Measurements from ENCODE around the gene SLC8A3. TPM values are rescaled to one million over a fixed set of nuclear protein-coding genes. Genes with fewer than 3 reads are reported as not detected.
A peak's percentile ranks its signal among the peaks of the same experiment; 100 is the strongest.

Gene SLC8A3
- total and polyA plus RNA-seq, 2 experiments from 2014 or later: not detected

GRCh38 chr14:70127186-70127585 is 61.6 kb downstream of the SLC8A3 start:
- Histone ChIP-seq H3K36me3 (ENCODE audit: low read depth) (no peaks in the 10 kb centered on the region), H3K79me2 (ENCODE audit: insufficient read depth) (no peaks in the 10 kb centered on the region), H3F3A (ENCODE audit: insufficient read depth) (no peaks in the 10 kb centered on the region), H3K9ac (no peak overlapping the region), H2AFZ (no peak overlapping the region), H4K20me1 (ENCODE audit: insufficient read depth) (no peaks in the 10 kb centered on the region), H3K4me3 (no peak overlapping the region), H3K4me2 (ENCODE audit: unreplicated experiment) (no peak overlapping the region), H3K27me3 (replicated peaks; ENCODE audit: insufficient read depth) (no peaks in the 10 kb centered on the region), H3K27ac (no peak overlapping the region), H3K4me1 (ENCODE audit: insufficient read depth) (no peaks in the 10 kb centered on the region), H3K9me3 (ENCODE audit: low read depth) (no peaks in the 10 kb centered on the region), H3K9me2 (ENCODE audit: insufficient read depth) (no peaks in the 10 kb centered on the region)
- WGBS, 2 experiments (ENCODE audit: low coverage in 1 of 2, low lambda C conversion rate in 2 of 2, missing lambda C conversion rate in 2 of 2): 32% methylated on average over 7 of the region's 7 CpGs
- DNase-seq: no peak
- in situ Hi-C loops (cut with MboI): no loop called here
- TF ChIP-seq EZH2phosphoT487 (IDR thresholded peaks at IDR 0.05; ENCODE audit: insufficient read depth, low read depth): no peak
- TF ChIP-seq EZH2 (IDR thresholded peaks at IDR 0.05; ENCODE audit: insufficient read depth, poor library complexity, severe bottlenecking): no peak

GRCh38 chr14:70123796-70124195 is 65.0 kb downstream of the SLC8A3 start:
- no peak for TF ChIP-seq EZH2phosphoT487 (IDR thresholded peaks at IDR 0.05; ENCODE audit: insufficient read depth, low read depth)
- no peak for TF ChIP-seq EZH2 (IDR thresholded peaks at IDR 0.05; ENCODE audit: insufficient read depth, poor library complexity, severe bottlenecking)
- H3K36me3 ChIP-seq (ENCODE audit: low read depth): no peaks in the 10 kb centered on the region
- H3K79me2 ChIP-seq (ENCODE audit: insufficient read depth): no peaks in the 10 kb centered on the region
- H3K9ac ChIP-seq: no peak overlapping the region
- DNase-seq: no peak
- no peak overlapping the region for H3K27ac ChIP-seq
- no peaks in the 10 kb centered on the region for H4K20me1 ChIP-seq (ENCODE audit: insufficient read depth)
- no peaks in the 10 kb centered on the region for H3K27me3 ChIP-seq (replicated peaks; ENCODE audit: insufficient read depth)
- H3K9me2 ChIP-seq (ENCODE audit: insufficient read depth): no peaks in the 10 kb centered on the region
- no peaks in the 10 kb centered on the region for H3K4me1 ChIP-seq (ENCODE audit: insufficient read depth)
- no peak overlapping the region for H2AFZ ChIP-seq
- WGBS, 2 experiments (ENCODE audit: low coverage in 1 of 2, low lambda C conversion rate in 2 of 2, missing lambda C conversion rate in 2 of 2): 29 to 42% methylated on average over 2 of the region's 2 CpGs
- H3K9me3 ChIP-seq (ENCODE audit: low read depth): no peaks in the 10 kb centered on the region
- H3K4me3 ChIP-seq: no peak overlapping the region
- H3K4me2 ChIP-seq (ENCODE audit: unreplicated experiment): no peak overlapping the region
- in situ Hi-C loops (cut with MboI): no loop called here
- H3F3A ChIP-seq (ENCODE audit: insufficient read depth): no peaks in the 10 kb centered on the region

- H3F3A ChIP-seq (ENCODE audit: insufficient read depth): no peaks in the 10 kb centered on the region
- 0% methylated on average over 1 of the region's 1 CpG for WGBS, 2 experiments (ENCODE audit: low coverage in 1 of 2, low lambda C conversion rate in 2 of 2, missing lambda C conversion rate in 2 of 2)
- no peaks in the 10 kb centered on the region for H3K79me2 ChIP-seq (ENCODE audit: insufficient read depth)
- no peak overlapping the region for H3K4me2 ChIP-seq (ENCODE audit: unreplicated experiment)
- H3K4me1 ChIP-seq (ENCODE audit: insufficient read depth): no peaks in the 10 kb centered on the region
- no peak overlapping the region for H3K4me3 ChIP-seq
- H3K27ac ChIP-seq: no peak overlapping the region
- no peaks in the 10 kb centered on the region for H4K20me1 ChIP-seq (ENCODE audit: insufficient read depth)
- DNase-seq: no peak
- no peak overlapping the region for H3K9ac ChIP-seq
- no peaks in the 10 kb centered on the region for H3K9me2 ChIP-seq (ENCODE audit: insufficient read depth)
- in situ Hi-C loops (cut with MboI): no loop called here
- no peaks in the 10 kb centered on the region for H3K9me3 ChIP-seq (ENCODE audit: low read depth)
- TF ChIP-seq EZH2 (IDR thresholded peaks at IDR 0.05; ENCODE audit: insufficient read depth, poor library complexity, severe bottlenecking): no peak
- TF ChIP-seq EZH2phosphoT487 (IDR thresholded peaks at IDR 0.05; ENCODE audit: insufficient read depth, low read depth): no peak
- H3K27me3 ChIP-seq (replicated peaks; ENCODE audit: insufficient read depth): no peaks in the 10 kb centered on the region
- no peak overlapping the region for H2AFZ ChIP-seq
- no peaks in the 10 kb centered on the region for H3K36me3 ChIP-seq (ENCODE audit: low read depth)
Observed at GRCh38 chr14:70121521-70121920, 67.2 kb downstream of the SLC8A3 start.

GRCh38 chr14:70118064-70118463 is 70.7 kb downstream of the SLC8A3 start:
- WGBS, 2 experiments (ENCODE audit: low coverage in 1 of 2, low lambda C conversion rate in 2 of 2, missing lambda C conversion rate in 2 of 2): 10 to 15% methylated on average over 3 of the region's 3 CpGs
- Histone ChIP-seq H3K27ac (no peak overlapping the region), H3K36me3 (ENCODE audit: low read depth) (no peaks in the 10 kb centered on the region), H3K9me3 (ENCODE audit: low read depth) (no peaks in the 10 kb centered on the region), H4K20me1 (ENCODE audit: insufficient read depth) (no peaks in the 10 kb centered on the region), H3K9me2 (ENCODE audit: insufficient read depth) (no peaks in the 10 kb centered on the region), H3K4me1 (ENCODE audit: insufficient read depth) (no peaks in the 10 kb centered on the region), H3K79me2 (ENCODE audit: insufficient read depth) (no peaks in the 10 kb centered on the region), H2AFZ (no peak overlapping the region), H3K4me2 (ENCODE audit: unreplicated experiment) (no peak overlapping the region), H3K4me3 (no peak overlapping the region), H3K27me3 (replicated peaks; ENCODE audit: insufficient read depth) (no peaks in the 10 kb centered on the region), H3F3A (ENCODE audit: insufficient read depth) (no peaks in the 10 kb centered on the region), H3K9ac (no peak overlapping the region)
- no peak for TF ChIP-seq EZH2 (IDR thresholded peaks at IDR 0.05; ENCODE audit: insufficient read depth, poor library complexity, severe bottlenecking)
- no peak for TF ChIP-seq EZH2phosphoT487 (IDR thresholded peaks at IDR 0.05; ENCODE audit: insufficient read depth, low read depth)
- peak; percentile 9 for DNase-seq
- in situ Hi-C loops (cut with MboI): no loop called here

GRCh38 chr14:70116278-70116677 is 72.5 kb downstream of the SLC8A3 start:
- 2 to 9% methylated on average over 5 of the region's 5 CpGs for WGBS, 2 experiments (ENCODE audit: low coverage in 1 of 2, low lambda C conversion rate in 2 of 2, missing lambda C conversion rate in 2 of 2)
- Histone ChIP-seq H3K4me2 (ENCODE audit: unreplicated experiment) (no peak overlapping the region), H3K79me2 (ENCODE audit: insufficient read depth) (no peaks in the 10 kb centered on the region), H3K36me3 (ENCODE audit: low read depth) (no peaks in the 10 kb centered on the region), H3K9me3 (ENCODE audit: low read depth) (no peaks in the 10 kb centered on the region), H3K27ac (no peak overlapping the region), H3K4me3 (no peak overlapping the region), H4K20me1 (ENCODE audit: insufficient read depth) (no peaks in the 10 kb centered on the region), H3K4me1 (ENCODE audit: insufficient read depth) (no peaks in the 10 kb centered on the region), H3K27me3 (replicated peaks; ENCODE audit: insufficient read depth) (no peaks in the 10 kb centered on the region), H3K9me2 (ENCODE audit: insufficient read depth) (no peaks in the 10 kb centered on the region), H2AFZ (no peak overlapping the region), H3K9ac (no peak overlapping the region), H3F3A (ENCODE audit: insufficient read depth) (no peaks in the 10 kb centered on the region)
- no peak for DNase-seq
- in situ Hi-C loops (cut with MboI): no loop called here
- TF ChIP-seq EZH2phosphoT487 (IDR thresholded peaks at IDR 0.05; ENCODE audit: insufficient read depth, low read depth): no peak
- no peak for TF ChIP-seq EZH2 (IDR thresholded peaks at IDR 0.05; ENCODE audit: insufficient read depth, poor library complexity, severe bottlenecking)
